ENCODE results near the gene ARHGEF7.

GRCh38 chr13:111267205-111267604 is 152.1 kb downstream of the ARHGEF7 start:
- no peak for TF ChIP-seq CTCF (conservative IDR thresholded peaks at IDR 0.05)
- no peak for TF ChIP-seq ZFX (IDR thresholded peaks at IDR 0.05)

All from C4-2B (cell line).